WI38 (cell line): ENCODE data around the gene BTBD16.

Experiments used
- H3K4me3 ChIP-seq: 2 replicates; pipeline ENCODE4 v1.5.1; 2011; ENCODE audit warnings: low read depth, mild to moderate bottlenecking, control low read depth, low read length
- TF ChIP-seq, protein P1 (sequence below): IDR thresholded peaks from 2 replicates; pipeline ENCODE4 v1.5.1; 2012; ENCODE audit warnings: low read depth, mild to moderate bottlenecking, control low read depth, low read length

BTBD16 gene

DNA sequence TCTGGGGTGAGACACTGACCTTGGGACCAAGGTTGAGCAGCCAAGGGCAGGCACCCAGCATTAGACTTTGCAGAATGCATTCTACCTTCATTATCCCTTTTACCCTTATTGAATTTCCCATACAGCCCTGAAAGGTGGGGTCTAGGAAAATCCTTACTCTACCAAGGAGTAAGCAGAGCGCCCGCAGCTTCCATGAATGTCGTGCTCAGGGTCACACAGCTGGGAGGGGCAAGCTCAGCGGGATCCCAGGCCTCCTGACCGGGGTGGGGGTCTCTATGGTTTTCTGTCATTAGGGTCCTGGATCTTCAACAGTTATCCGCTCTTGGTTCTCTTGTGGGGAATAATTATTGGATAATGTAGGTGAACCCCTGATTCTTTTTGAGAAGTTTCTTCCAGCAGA lies 30.7 kb upstream of the BTBD16 start:
- H3K4me3 ChIP-seq = no peak overlapping the region
- TF ChIP-seq, protein P1, sequence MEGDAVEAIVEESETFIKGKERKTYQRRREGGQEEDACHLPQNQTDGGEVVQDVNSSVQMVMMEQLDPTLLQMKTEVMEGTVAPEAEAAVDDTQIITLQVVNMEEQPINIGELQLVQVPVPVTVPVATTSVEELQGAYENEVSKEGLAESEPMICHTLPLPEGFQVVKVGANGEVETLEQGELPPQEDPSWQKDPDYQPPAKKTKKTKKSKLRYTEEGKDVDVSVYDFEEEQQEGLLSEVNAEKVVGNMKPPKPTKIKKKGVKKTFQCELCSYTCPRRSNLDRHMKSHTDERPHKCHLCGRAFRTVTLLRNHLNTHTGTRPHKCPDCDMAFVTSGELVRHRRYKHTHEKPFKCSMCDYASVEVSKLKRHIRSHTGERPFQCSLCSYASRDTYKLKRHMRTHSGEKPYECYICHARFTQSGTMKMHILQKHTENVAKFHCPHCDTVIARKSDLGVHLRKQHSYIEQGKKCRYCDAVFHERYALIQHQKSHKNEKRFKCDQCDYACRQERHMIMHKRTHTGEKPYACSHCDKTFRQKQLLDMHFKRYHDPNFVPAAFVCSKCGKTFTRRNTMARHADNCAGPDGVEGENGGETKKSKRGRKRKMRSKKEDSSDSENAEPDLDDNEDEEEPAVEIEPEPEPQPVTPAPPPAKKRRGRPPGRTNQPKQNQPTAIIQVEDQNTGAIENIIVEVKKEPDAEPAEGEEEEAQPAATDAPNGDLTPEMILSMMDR = no peak

DNA sequence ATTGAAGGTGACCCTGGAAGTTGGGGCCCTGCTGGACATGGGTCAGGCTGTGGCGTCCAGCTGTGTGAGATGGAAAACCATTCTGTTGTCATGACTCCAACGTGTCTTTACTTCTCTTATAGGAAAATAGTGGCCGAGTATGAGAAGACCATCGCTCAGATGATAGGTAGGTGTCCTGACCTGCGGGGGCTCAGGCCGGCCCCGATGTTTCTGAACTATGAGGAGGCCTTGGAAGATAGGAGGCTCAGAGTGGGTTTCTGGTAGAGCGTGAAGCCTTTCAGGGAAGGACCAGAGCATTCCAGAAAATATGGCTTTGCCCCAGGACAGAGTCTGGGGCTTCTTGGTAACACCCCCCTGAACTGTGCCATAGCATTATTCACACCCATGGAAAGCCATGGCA lies 29.3 kb upstream of the BTBD16 start:
- TF ChIP-seq, protein P1 = no peak
- no peak overlapping the region for H3K4me3 ChIP-seq

DNA sequence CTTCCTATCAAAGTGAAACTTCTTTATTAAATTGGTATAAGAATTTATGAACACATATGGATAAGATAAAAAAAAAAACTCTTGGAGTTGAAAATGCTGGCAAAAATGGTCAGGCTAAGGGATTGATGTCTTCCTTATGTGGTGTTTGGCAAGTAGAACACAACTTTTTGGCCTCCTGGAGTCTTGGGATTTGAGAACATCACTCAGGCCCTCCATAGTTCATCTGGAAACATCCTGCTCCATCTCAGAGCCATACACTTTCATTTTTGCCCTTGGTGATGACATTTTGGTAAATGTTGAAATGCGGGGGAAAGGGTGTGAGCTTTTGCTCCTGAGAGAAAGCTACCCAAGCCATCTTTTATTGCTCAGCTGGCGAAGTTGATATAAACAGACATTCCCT lies 27.5 kb upstream of the BTBD16 start:
- no peak overlapping the region for H3K4me3 ChIP-seq
- TF ChIP-seq, protein P1 = no peak

DNA sequence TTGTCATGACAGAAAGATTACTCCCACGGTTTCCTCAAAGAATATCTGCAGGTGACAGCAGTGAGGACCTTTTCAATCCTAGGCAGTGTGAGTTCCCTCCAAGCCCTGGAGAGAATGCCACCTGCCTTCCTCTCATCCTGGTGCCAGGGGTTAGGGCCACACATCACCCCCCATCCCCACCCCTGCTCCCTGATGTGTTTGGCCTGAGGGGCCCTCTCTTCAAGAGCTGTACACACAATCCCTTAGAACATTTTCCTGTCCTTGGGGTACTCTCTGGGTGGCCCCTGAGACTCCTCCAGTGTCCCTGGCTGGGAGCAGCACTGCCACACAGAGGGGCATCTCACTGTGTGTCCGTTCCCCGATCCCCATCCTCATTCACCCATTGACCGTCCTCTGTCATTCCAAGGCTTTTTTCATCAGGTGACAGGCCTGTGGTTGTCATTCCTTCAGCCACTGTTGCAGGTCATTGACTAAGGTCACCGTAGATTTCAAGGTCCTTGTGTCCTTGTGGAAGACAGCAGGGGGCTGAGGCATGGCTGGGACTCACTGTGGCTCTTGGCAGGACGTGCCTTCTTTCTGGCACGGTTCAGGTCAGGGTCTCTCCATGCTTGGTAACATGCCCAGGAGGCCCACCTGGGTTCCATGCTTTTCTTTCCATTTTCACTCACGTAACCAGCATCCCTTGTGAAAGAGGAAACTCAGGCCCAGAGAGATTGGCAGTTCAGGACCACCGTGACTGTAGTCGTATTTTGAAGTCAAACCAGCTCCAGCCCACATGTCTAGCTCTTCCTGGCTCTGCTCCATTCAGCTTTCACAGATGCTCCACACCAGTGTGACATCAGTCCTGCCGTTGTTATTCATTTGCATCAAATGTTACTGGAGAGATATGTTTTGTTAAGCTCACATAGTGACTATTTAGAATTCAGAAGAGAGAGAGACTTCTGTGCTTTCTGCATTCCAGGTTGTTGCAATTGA lies 26.8 kb upstream of the BTBD16 start:
- H3K4me3 ChIP-seq = no peak overlapping the region
- TF ChIP-seq, protein P1 = no peak

DNA sequence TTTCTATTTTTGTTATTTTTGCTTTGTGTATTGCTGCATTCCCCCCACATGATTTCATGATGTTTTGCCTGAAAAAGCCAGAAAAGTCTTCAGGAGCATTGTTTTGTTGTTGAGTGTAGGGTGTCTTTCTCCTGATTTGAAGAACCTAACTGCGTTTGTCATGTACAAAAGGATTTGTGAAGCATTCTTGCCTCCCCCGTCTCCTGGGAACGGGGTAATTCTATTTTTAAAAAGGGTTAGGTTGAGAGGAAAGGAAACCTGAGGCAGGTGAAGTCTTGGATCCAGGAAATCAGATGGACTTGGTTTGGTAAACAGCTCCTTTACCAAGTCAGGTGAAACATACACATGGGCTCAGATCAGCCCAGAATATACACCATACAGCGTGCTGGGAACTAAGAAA lies 26.0 kb upstream of the BTBD16 start:
- TF ChIP-seq, protein P1 = no peak
- H3K4me3 ChIP-seq = no peak overlapping the region

DNA sequence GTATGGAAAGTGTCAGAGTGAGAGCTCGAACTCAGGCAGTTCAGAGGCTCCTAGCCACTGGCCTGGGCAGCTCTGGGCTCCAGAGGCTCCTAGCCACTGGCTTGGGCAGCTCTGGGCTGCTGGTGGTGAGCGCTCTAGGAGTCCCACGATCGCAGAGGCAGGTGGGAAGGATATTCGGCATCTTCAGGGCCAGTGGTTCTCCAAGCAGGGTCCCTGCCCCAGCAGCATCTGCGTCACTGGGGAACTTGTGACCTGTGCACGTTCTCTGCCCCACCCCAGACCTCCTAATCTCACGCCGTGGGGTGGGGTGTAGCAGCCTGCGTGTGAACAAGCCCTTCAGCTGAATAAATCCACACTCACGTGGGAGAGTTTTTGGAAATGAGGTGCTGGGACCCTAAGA lies 25.2 kb upstream of the BTBD16 start:
- H3K4me3 ChIP-seq = no peak overlapping the region
- TF ChIP-seq, protein P1 = no peak

DNA sequence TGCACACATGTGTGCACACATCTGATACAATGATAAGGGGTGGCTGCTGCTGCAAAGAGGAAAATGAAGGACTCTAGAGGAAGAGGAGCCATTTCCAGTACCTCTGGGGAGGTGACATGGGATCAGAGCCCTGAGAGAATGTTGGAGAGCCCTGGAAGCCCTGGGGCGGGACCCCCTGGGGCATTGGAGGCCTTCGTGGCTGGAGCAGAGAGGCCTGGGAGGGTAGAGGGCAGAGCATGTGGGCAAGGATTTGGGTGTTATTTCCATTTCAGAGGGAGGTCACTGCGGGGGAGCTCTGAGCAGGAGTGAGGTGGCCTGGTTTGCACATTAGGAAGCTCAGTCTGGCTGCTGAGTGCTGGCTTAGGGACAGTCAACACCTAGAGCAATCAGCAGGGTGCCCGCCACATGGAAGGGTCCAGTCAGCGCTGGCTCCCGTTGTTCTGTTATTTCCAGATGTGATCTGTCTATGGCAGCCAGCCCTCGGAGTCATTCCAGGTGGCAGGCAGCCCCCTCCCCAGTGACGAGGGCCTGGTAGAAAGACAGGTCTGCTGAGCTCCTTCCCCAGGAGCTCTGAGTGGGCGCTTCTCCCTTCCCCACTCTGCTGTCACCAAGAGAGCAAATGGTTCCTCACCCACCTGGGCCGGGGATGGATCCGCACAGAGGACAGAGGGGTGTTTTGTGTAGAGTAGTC lies 24.1 kb upstream of the BTBD16 start:
- TF ChIP-seq, protein P1 = no peak
- no peak overlapping the region for H3K4me3 ChIP-seq
